Measurements from ENCODE around the gene COX10. TPM values are rescaled to one million over a fixed set of nuclear protein-coding genes. Genes with fewer than 3 reads are reported as not detected.

COX10 gene
- total RNA-seq: 8.5 and 8.8 TPM in 2 replicates

DNA sequence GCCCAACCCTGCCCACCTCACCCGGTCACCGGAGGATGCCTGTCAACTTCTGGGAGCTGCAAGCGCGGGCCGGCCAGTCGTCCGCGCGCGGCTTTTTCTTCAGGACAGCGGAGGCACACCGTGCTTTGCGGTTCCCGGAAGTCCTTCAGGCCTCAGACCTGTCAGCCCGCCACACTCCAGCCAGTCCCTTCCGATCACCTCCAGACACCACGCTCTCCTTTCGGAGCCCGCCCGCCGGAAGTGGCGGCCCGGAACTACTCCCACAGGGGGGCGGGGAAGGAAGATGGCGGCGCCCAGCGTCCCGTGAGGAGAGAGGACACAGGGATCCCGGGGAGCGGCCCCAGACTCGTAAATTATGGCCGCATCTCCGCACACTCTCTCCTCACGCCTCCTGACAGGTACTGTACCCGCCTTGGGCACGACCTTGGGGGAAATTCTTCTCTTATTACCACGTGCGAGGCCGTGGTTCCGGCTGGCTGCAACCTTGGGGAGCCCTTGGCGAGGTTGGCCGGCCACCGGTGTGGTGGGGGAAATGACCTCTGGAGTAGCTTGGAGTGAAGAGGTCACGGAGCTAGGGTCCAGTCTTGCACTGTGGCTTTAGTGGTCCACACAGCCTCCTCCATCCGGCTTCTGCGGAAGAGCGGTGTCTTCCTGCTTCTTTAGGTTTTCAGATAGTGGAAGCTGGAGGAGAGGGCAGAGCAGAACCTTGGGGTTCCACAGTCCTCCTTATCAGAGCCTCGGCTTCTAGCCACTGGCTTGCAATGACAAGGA lies at the start of gene COX10:
COX10 (plus strand) TSS at position 254 of the 771 bp plus-strand sequence; CDS start at position 356, 102 bp downstream.

DNA sequence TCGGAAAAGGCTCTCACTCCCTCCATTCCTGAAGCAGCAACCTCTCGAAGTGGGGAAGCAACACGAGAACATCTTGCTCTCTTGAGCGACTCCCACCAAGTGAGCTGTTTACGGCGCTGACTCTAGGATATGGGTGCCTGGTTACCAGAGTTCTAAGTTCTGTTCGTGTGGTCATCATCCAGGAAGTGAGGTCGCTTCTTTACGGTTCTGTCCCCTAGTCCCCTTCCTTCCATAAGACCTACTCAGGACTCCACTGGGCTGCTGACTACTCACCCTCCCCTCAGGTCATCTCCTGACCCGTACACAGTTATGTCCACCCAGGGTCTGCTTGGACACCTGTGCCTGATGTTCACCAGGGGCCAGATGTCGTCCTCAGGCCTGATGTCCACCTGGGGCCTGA lies 167.5 kb downstream of the COX10 start, which contains the start of gene CDRT15:
CDRT15 (minus strand) TSS at position 101 of the 400 bp plus-strand sequence; CDS start at position 72, 29 bp downstream.

Other genes with a start within 250 kb of the COX10 start
- not detected in 2 replicates for gene CDRT15, start 167.4 kb downstream of the COX10 start, total RNA-seq
- gene HS3ST3B1, start 231.6 kb downstream of the COX10 start, total RNA-seq: not detected in 2 replicates

Measured in endothelial cell of coronary artery (primary cell).